SK-N-SH (cell line): ENCODE data around the gene FBXO31.
"Not testable (repeated sequence)": the region's sequence is repeated elsewhere in the genome, so short reads cannot be mapped to it uniquely, and the experiment has no call there.

ENCODE experiments used
- CTCF ChIP-seq: fragments of 200-600 bp; sonication (generic); IDR thresholded peaks from 2 replicates; pipeline ENCODE4 v1.6.1; 2017; ENCODE audit warnings: antibody characterized with exemption, mild to moderate bottlenecking, moderate library complexity
- RFX5 ChIP-seq: IDR thresholded peaks from 2 replicates; pipeline ENCODE4 v1.6.1; 2012; ENCODE audit warnings: mild to moderate bottlenecking, improper control_type of control experiment, low read length
- USF1 ChIP-seq: IDR thresholded peaks from 2 replicates; pipeline ENCODE4 v1.4.0; 2012; ENCODE audit warnings: low read depth, borderline replicate concordance

- TF ChIP-seq RFX5, CTCF, USF1: not testable (repeated sequence)
Observed at GRCh38 chr16:87379312-87379752, 4.2 kb downstream of the FBXO31 start.
